ENCODE data around the gene SBNO1. TPM values are rescaled to one million over a fixed set of nuclear protein-coding genes. Genes with fewer than 3 reads are reported as not detected.

The SBNO1 gene
- total and polyA plus RNA-seq, 2 donors (not counting 3 experiments of a cell fraction or from before 2014, with no cell fraction given), result 4.8 to 34.2 TPM

- no peaks in the 10 kb centered on the region for H3K4me1 ChIP-seq (ENCODE audit: control insufficient read depth, extremely low read depth, insufficient read depth, low read length)
- H3K4me3 ChIP-seq (replicated peaks in 1 of 3; ENCODE audit: insufficient read depth in 1 of 3, low read depth in 1 of 3, low read length in 3 of 3), result no peak overlapping the region
- H3K27ac ChIP-seq (ENCODE audit: insufficient read depth, low read depth, low read length), result no peak overlapping the region
- FAIRE-seq (no peak), DNase-seq (ENCODE audit: low read depth, low spot score) (no peak)
- intact Hi-C loops (cut with micrococcal nuclease), result no loop called here
- TF ChIP-seq, protein P1, sequence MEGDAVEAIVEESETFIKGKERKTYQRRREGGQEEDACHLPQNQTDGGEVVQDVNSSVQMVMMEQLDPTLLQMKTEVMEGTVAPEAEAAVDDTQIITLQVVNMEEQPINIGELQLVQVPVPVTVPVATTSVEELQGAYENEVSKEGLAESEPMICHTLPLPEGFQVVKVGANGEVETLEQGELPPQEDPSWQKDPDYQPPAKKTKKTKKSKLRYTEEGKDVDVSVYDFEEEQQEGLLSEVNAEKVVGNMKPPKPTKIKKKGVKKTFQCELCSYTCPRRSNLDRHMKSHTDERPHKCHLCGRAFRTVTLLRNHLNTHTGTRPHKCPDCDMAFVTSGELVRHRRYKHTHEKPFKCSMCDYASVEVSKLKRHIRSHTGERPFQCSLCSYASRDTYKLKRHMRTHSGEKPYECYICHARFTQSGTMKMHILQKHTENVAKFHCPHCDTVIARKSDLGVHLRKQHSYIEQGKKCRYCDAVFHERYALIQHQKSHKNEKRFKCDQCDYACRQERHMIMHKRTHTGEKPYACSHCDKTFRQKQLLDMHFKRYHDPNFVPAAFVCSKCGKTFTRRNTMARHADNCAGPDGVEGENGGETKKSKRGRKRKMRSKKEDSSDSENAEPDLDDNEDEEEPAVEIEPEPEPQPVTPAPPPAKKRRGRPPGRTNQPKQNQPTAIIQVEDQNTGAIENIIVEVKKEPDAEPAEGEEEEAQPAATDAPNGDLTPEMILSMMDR (IDR thresholded peaks at IDR 0.05; ENCODE audit: extremely low read depth in 1 of 2, insufficient read depth in 1 of 2, low read depth in 1 of 2, low read length in 2 of 2), result no peak
- TF ChIP-seq GATA2 (IDR thresholded peaks at IDR 0.05; ENCODE audit: insufficient read depth, insufficient read length, low read depth, low read length) (no peak), POLR2AphosphoS5 (IDR thresholded peaks at IDR 0.05; ENCODE audit: insufficient read depth, low read depth, low read length) (no peak), POLR2A (IDR thresholded peaks at IDR 0.05; ENCODE audit: low read depth, low read length) (no peak), FOS (IDR thresholded peaks at IDR 0.05; ENCODE audit: borderline replicate concordance, insufficient read depth, low read length) (no peak), MYC (IDR thresholded peaks at IDR 0.05; ENCODE audit: low read depth, low read length) (no peak), EZH2 (IDR thresholded peaks at IDR 0.05; ENCODE audit: borderline replicate concordance, low read depth, low read length, severe bottlenecking) (no peak), JUN (IDR thresholded peaks at IDR 0.05; ENCODE audit: borderline replicate concordance, insufficient read depth, insufficient read length, low read depth) (no peak)
- TF ChIP-seq, protein P2, sequence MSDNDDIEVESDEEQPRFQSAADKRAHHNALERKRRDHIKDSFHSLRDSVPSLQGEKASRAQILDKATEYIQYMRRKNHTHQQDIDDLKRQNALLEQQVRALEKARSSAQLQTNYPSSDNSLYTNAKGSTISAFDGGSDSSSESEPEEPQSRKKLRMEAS (IDR thresholded peaks at IDR 0.05; ENCODE audit: insufficient read depth, insufficient read length), result no peak
- no TSS peak for BruUV-seq (replicated peaks)
- H2AFZ ChIP-seq (ENCODE audit: low read depth, low read length), result no peak overlapping the region
- H3K9ac ChIP-seq (replicated peaks; ENCODE audit: extremely low read depth, insufficient read depth, low read length), result no peak overlapping the region
- CTCF ChIA-PET, result no interaction called here
- no peaks in the 10 kb centered on the region for H3K27me3 ChIP-seq (ENCODE audit: control insufficient read depth in 2 of 2, insufficient read depth in 2 of 2, low read length in 2 of 2)
- peaks cover 14 to 24% of the 10 kb centered on the region in 2 experiments for H3K36me3 ChIP-seq (ENCODE audit: control insufficient read depth in 2 of 2, extremely low read depth in 1 of 2, insufficient read depth in 2 of 2, low read length in 2 of 2)
- no peak overlapping the region for H3K4me2 ChIP-seq (ENCODE audit: insufficient read depth, low read length)
- no peaks in the 10 kb centered on the region for H3K9me3 ChIP-seq (replicated peaks; ENCODE audit: control insufficient read depth, insufficient read depth, low read length)
- H3K79me2 ChIP-seq (ENCODE audit: control insufficient read depth, insufficient read depth, low read length), result no peaks in the 10 kb centered on the region
- H4K20me1 ChIP-seq (replicated peaks; ENCODE audit: control insufficient read depth, extremely low read depth, insufficient read depth, low read length), result no peaks in the 10 kb centered on the region
- no peaks in the 10 kb centered on the region for H3K9me1 ChIP-seq (replicated peaks; ENCODE audit: control insufficient read depth, extremely low read depth, insufficient read depth, low read length)
- dilution Hi-C loops (cut with MboI; ENCODE audit: extremely low pct_ligation_motif_present, low sequenced_read_pairs), result no loop called here
- POLR2A ChIA-PET, result interaction anchor here (0.6 kb wide), 1 partner anchor 19 kb away, joined by 5 read pairs; no protein-coding TSS in a partner anchor
Measured at GRCh38 chr12:123306200-123306599, 58.4 kb downstream of the SBNO1 start.
